Adrenal gland (tissue), 5 donors: ENCODE data around the gene KANSL1L.

ENCODE experiments used
- CTCF ChIP-seq, 6 experiments: fragments of 450-650 bp in 4 of 6; fragments of 200-600 bp in 2 of 6; sonication (generic) in 1 of 6; IDR thresholded peaks; 1 replicate in 5 of 6; 2 replicates in 1 of 6; pipeline versions ENCODE4 v1.5.1 to v1.8.0; 2016 to 2021; ENCODE audit warnings: antibody characterized with exemption in 6 of 6, mild to moderate bottlenecking in 2 of 6, moderate library complexity in 1 of 6
- POLR2A ChIP-seq, 2 donors: fragments of 450-650 bp; IDR thresholded peaks; one replicate each; pipeline ENCODE4 v1.6.1; 2017; ENCODE audit warnings: antibody characterized with exemption in 2 of 2, mild to moderate bottlenecking in 2 of 2, moderate library complexity in 1 of 2
- donor health status: DM: no; HTN: no; CAD: no.

GRCh38 chr2:210022824-210023223, 148.4 kb downstream of the KANSL1L start:
- TF ChIP-seq CTCF (IDR thresholded peaks at IDR 0.05) (no peak), POLR2A (IDR thresholded peaks at IDR 0.05) (no peak)
